GM19455 (cell line): ENCODE measurements around the gene ASB15.
A peak's percentile ranks its signal among the peaks of the same experiment; 100 is the strongest.

Experiments used
- ATAC-seq: cut with Tn5 transposase; IDR thresholded peaks from one replicate; pipeline ENCODE4 v1.9.1; 2021; ENCODE audit not compliant: unreplicated experiment

ASB15 gene

GRCh38 chr7:123594813-123595241, 6.8 kb upstream of the ASB15 start:
- no peak for ATAC-seq

GRCh38 chr7:123598657-123599056, 3.0 kb upstream of the ASB15 start:
- ATAC-seq, result no peak

GRCh38 chr7:123599766-123600165, 1.9 kb upstream of the ASB15 start:
- no peak for ATAC-seq

DNA sequence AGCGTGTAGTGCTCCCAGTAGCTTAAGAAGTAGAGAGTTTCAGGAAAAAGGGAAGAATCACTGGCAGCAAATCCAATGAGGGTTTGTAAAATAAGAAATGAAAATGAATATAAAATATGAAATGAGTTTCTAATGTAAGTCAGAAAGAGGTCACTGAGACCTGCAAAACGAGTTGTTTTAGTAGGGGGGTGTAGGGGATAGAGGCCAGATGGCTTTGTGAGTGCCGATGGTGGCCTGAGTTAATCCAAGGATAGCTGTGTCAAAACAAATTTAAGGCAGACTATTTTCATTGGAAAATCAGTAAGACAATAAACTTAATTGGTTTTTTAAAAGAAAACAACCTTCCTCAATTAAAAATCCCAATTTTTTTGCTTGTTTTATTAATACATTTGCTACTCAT, 745 bp upstream of the ASB15 start:
- no peak for ATAC-seq

DNA sequence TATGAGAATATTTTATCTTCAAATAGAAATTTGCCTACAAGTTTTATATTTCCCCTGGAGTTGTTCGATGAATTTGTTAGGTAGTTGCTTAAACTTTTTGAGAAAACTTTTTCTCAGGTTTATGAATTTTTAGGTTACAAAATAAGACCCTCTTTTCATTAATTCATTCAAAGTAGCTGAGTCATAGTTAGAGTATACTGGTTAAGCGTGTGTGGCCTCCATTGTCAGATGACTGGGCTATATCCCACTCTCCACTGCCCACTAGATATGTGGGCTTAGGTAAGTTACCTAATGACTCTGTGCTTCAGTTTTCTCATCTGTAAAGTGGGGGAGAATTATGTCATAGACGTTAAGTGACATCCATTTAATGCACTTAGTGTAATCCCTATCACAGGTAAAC, 1.0 kb downstream of the ASB15 start:
- ATAC-seq, result no peak

DNA sequence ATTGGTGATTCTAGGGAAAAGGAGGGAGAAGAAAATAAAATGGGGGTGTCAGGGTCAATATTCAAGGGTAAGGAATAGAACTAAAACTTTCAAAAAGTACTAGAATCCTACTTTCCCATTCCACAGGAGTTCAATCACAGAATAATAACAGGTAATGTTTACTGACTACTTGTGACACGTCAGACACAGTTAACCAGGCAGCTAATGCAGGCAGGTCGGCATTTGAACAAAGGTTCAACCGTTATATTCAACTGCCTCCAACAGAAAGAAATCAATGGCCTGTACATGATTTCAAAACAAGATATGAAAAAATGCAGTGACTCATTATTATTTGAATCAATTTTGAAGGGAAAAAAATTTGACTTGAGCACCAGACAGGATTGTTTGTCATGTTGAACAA, 3.1 kb downstream of the ASB15 start:
- ATAC-seq, result no peak

DNA sequence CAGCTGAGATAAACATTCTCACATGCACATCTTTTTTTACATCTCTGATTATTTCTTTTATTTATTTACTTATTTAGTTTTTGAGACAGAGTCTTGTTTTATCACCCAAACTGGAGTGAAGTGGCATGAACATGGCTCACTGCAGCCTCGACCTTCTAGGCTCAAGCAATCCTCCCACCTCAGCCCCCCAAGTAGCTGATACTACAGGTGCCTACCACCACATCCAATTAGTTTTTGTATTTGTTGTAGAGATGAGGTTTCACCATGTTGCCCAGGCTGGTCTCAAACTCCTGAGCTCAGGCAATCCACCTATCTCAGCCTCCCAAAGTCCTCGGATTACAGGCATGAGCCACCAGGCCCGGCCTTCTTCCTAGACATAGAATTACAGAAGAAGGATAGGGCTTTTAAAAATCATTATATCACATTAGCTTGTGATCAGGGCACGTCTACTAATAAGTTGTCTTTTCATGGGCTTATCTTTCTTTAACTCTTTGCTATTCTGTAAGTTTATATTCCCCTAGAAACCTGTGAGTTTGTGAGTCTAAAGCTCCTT, 5.9 kb downstream of the ASB15 start:
- ATAC-seq, result no peak

- ATAC-seq, result no peak
These were observed 7.6 kb downstream of the ASB15 start for GRCh38 chr7:123608991-123609882.

GRCh38 chr7:123609883-123610239, 8.2 kb downstream of the ASB15 start:
- no peak for ATAC-seq

DNA sequence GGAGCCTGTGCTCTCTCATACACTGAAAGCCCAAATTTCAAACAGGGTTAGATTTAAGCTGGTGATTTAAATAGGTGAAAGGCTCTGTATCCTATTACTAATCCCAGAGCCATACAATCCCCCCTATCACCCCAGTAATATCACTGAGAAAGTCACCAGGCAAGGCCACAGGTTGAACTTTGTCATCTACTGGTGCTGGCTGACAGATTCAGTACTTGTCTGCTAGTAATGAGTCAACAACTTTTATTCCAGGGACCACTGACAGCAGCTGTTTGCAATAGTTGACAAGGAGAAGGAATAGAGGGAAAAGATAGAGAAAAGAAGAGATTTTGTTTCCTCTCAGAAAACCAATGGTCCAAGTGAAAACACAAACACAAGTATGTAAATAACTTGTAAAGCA, 10.4 kb downstream of the ASB15 start:
- no peak for ATAC-seq

- no peak for ATAC-seq
These were observed 13.7 kb downstream of the ASB15 start for GRCh38 chr7:123615344-123615743.

GRCh38 chr7:123616223-123616622, 14.6 kb downstream of the ASB15 start:
- no peak for ATAC-seq

GRCh38 chr7:123621707-123622106, 20.1 kb downstream of the ASB15 start:
- no peak for ATAC-seq

GRCh38 chr7:123622660-123623386, 21.2 kb downstream of the ASB15 start:
- no peak for ATAC-seq

DNA sequence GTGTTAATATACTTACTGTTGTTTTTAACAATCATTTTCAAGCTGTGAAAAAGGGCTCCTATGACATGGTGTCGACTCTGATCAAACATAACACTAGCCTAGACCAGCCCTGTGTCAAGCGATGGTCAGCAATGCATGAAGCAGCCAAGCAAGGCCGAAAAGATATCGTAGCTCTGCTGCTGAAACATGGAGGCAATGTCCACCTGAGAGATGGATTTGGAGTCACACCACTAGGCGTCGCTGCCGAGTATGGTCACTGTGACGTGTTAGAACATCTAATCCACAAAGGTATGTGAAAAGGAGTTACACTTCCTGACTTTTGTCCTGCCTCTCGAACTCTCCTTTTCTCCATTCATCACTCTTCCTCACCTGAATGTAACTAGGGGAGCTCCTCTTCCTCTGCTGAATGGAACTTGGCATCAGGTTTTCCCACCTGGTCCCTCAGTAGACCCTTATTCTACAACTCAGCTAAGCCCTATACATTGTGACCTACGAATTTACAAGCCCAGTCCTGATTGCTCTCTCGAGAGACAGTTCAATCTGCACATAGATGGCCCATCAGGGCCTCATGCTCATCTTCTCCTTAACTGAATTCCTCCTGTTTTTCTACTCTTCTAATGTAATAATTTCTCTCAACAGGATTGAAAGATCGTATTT, 23.0 kb downstream of the ASB15 start:
- peak; percentile 97 for ATAC-seq

DNA sequence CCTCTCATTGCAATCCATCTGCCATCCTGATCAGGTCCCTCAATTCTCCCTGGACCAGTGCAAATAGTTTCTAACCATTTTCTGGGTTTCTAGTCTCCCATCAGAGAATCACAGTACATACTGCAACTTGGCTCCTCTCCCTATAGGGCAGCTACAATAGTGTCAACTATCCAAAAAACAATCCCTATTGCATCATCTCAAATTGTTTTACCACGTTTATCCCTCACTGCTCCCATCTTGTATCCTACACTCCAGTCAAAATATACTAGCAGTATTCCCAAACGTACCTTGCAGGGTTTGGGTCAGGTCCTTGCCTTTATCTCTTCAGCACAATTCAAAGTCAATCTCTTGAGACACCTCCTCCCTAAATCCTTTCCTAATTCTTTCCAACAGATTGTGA, 23.6 kb downstream of the ASB15 start:
- ATAC-seq, result no peak

- no peak for ATAC-seq
These were observed 26.2 kb downstream of the ASB15 start for GRCh38 chr7:123627851-123628250.

DNA sequence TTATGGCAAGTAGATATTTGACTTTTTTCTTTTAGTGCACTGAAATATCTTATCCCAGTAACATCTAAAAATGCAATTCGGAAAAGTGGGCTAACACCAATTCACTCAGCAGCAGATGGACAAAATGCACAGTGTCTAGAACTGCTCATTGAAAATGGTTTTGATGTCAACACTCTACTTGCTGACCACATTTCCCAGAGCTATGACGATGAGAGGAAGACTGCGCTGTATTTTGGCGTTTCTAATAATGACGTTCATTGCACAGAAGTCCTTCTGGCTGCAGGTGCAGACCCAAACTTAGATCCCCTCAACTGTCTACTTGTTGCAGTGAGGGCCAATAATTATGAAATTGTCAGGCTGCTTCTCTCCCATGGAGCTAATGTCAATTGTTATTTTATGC, 27.2 kb downstream of the ASB15 start:
- no peak for ATAC-seq

DNA sequence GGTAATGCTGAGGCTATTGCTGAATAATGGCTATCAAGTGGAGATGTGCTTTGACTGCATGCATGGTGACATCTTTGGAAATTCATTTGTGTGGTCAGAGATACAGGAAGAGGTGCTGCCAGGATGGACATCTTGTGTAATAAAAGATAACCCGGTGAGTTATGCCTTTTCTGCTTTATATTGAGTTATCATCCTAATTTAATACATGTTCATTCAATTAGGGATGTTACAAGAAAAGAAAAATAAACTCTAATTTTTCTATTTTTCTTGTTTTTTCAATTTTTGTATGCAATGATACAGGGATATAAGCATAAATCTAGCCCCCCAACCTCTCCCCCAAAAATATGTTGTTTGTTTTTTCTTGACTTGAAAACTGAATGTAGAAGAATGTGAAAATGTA, 27.7 kb downstream of the ASB15 start:
- no peak for ATAC-seq

- ATAC-seq, result no peak
These were observed 31.2 kb downstream of the ASB15 start for GRCh38 chr7:123632808-123633207.

- ATAC-seq, result no peak
These were observed 31.9 kb downstream of the ASB15 start for GRCh38 chr7:123633553-123633952.
